Astrocyte (in vitro differentiated cells and primary cell): ENCODE measurements around the gene ZNF541.

Source experiments
- CTCF ChIP-seq: IDR thresholded peaks from 2 replicates; pipeline ENCODE4 v1.5.1; 2011; ENCODE audit warnings: low read depth, mild to moderate bottlenecking, inconsistent platforms, low read length, moderate library complexity; ENCODE audit not compliant: insufficient read depth
- EZH2 ChIP-seq: IDR thresholded peaks from 2 replicates; pipeline ENCODE4 v1.6.1; 2012; ENCODE audit warnings: mild to moderate bottlenecking, low read length, inconsistent platforms; ENCODE audit not compliant: insufficient read depth

GRCh38 chr19:47526798-47527197 is 46.1 kb downstream of the ZNF541 start:
- TF ChIP-seq EZH2 (no peak), CTCF (no peak)
